Stimulated activated CD8-positive, alpha-beta memory T cell treated with anti-CD3 and anti-CD28 coated beads, Interleukin-15, amount 100 ng/mL, for 24 hours (primary cell): Measurements from ENCODE around the gene RPTOR.
"Not testable (repeated sequence)": the region's sequence is repeated elsewhere in the genome, so short reads cannot be mapped to it uniquely, and the experiment has no call there.

Source experiments
- DNase-seq: peaks from one replicate; pipeline ENCODE4 v3.0.0-alpha.2; 2020; ENCODE audit warnings: low read depth

Gene RPTOR

DNA sequence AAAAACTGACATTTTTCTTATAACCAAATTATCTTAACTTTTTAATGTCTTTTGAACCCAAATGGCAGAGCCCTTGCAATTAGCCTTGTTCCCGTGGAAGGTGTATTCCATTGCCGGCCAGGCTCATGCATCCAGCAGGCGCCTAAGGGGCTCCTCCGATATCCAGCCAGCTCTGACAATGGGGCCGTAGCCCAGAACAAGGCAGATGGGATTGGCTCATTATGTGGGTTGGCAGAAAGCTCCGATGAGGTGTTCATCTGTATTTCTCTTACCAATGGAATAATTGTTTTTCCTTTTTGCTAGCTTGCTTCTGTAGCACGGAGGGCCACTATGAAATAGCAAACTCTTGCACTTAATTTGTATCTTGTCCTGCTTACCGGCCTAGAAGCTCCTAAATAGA is 238.8 kb downstream of the RPTOR start:
- DNase-seq, result no peak

DNA sequence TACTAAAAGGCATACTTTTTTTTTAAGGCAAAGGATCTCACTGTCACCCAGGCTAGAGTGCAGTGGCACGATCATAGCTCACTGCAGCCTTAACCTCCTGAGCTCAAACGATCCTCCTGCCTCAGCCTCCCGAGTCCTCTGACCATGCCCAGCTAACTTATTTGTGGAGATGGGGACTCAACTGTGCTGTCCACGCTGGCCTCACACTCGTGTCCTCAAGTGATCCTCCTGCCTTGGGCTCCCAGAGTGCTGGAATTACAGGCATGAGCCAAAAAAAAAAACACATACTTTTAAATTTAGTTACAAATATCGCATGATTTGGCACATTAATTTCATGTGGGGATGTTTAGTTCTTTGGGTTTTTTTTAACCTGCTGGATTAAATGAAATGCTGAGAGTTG is 239.3 kb downstream of the RPTOR start:
- no peak for DNase-seq

DNA sequence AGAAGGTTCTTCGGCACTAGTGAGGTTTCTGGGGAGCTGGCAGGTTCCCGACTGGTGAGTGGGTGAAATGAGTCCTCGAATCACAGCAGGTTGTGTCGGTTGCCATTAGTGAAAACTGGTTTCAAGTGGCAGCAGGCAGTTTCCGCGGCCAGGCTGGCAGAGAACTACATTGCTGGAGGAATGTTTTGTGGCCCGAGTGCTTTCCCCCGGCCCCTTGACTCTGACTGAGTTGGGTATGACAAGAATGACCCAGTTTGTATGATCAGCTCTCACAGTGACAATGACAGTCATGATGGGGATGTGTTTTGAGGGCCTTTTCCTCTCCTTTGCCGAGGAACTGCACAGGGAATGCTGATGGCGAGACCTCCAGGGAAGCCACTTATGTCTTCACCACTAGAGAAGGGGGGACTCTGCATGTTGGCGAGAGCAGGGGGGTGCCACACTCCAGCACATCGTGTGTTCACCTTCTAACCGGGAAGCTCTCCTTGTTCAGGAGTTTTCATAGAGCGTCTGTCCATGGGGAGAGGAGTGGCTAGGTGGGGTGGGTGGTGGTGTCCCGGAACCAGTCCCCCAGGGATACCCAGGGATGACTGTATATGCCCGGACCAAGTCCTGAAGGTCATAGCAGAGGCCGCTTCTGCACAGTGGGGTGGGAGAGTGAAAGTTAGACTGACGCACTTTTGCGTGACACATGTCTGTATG is 241.0 kb downstream of the RPTOR start:
- DNase-seq, result no peak

GRCh38 chr17:80786470-80786869 is 241.8 kb downstream of the RPTOR start:
- no peak for DNase-seq

DNA sequence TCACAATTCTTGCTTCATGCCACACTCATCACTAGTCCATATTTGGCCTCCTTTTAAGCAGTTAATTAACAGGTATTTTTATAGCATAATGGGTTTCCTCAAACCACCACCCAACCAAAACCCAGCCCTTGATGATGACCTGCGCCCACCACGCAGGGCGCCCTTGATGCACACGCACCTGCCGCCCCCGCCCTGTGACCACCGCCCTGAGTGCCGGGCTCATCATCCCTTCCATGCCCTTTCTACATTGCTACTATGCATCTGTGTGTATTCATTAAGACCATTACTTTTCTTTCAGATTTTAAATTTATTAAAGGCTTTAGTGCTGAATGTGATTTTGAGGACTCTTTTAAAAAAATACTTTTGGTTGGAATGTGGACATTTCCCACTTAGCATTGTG is 242.2 kb downstream of the RPTOR start:
- no peak for DNase-seq

GRCh38 chr17:80787881-80788280 is 243.2 kb downstream of the RPTOR start:
- DNase-seq, result no peak

GRCh38 chr17:80789356-80789902 is 244.8 kb downstream of the RPTOR start:
- no peak for DNase-seq

DNA sequence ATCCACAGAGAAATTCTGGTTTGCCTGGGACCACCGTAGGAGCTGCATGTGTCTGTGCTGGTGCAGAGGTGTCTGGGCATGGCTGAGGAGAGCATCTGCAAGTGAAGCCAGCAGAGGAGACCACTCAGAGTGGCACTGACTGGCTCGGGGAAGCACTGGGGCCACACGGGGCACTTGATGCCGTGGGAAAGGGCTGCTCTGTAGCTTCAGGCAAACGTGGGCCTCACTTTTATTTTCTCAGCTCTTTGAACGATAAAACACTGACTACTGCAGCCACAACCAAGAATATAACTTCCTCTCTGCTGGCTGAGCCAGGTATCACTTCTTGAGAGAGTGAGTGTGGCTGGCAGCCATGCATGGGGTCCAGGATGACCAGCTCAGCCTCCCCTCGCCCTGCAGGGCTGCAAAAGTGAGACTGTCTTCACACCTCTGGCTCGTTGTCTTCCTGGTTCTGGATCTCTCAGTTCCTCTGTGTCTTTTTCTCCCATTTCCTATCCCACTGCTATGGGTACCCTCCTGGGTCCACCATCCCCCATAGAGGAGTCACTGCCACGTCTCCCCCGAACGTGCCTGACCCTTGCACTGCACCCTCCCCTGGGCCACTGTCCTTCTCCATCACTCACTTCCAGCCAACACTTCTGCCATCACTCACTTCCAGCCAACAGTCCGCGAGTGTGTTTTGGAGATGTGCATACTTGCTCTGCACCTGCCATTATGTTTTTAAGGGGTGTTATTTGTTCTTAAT is 245.6 kb downstream of the RPTOR start:
- DNase-seq, result no peak

DNA sequence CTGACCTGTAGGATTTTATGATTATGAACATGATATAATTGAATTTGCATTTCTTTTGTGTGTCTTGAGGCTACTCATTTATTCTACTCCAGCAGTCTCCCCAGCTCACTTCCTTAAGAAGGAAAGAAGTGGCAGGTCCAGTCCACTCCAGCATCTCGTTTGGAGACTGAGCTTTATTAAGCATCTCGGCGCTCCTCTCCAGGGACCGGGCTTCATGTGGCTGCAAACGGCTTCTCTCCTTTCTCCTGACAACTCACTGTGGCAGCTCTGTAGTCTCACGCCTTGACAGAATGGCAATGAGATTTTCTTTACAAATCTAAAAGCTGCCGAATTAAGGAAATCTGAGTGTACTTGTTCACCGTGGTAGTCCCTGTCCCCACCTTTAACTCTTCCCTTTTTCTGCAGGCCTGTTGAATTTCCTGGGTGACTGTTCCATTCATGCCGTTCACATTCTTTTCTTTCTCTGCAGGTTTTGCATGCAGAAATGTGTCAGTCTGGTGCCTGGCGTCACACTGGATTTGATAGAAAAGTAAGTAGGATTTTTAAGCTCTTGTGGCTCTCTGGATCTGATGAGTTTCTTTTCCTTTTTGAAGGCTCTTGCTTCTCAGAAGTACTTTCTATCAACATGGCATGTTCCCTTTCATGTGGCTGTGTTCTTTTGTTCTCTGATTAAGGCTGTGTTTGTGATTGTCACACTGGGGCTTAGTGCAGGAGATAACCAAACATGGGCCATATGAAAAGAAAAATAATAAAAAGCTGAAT is 246.5 kb downstream of the RPTOR start:
- DNase-seq, result no peak

DNA sequence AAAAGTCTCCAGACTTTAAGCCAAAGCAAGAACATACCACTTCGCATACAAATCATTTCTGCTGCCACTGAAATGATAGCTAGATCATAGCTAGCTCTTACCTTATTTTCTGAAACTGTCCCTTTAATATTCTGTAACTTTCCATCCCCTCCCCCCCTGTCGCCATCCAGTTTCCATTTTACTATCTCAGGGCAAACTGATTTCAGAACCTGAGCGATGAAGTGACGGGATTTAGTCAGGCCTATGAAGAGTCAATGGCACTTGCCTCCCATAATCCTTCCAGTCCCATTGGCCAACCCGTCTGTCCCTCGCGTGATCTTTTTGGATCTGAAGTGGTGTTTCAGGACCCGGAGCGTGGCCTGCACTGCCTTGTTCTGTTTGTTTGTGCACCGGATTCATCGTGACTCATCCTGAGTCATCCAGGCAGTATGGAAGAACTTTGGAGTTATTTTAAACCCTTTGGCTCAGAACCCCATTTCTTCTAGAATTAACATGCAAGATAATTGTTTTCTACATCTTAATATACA is 247.2 kb downstream of the RPTOR start:
- DNase-seq, result no peak

GRCh38 chr17:80792373-80792781 is 247.7 kb downstream of the RPTOR start:
- no peak for DNase-seq

GRCh38 chr17:80793421-80793820 is 248.8 kb downstream of the RPTOR start:
- DNase-seq, result no peak

DNA sequence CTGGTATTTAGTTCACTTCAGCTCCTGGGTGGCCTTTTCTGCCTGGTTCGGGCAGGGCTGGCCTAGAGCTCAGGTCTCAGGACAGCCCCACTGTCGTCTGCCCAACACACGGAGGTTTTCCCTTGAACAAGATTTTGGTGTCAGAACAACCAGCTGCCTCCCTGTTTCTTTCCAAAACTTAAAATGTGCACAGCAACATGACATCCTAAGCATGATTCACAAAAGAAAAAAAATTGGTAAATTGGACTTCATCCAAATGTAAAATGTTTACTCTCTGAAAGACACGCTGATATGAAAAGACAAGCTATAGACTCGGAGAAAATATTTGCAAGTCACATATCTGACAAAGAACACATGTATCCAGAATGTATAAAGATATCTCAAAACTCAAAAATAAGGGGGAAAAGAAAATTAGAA is 249.2 kb downstream of the RPTOR start:
- DNase-seq, result no peak

DNA sequence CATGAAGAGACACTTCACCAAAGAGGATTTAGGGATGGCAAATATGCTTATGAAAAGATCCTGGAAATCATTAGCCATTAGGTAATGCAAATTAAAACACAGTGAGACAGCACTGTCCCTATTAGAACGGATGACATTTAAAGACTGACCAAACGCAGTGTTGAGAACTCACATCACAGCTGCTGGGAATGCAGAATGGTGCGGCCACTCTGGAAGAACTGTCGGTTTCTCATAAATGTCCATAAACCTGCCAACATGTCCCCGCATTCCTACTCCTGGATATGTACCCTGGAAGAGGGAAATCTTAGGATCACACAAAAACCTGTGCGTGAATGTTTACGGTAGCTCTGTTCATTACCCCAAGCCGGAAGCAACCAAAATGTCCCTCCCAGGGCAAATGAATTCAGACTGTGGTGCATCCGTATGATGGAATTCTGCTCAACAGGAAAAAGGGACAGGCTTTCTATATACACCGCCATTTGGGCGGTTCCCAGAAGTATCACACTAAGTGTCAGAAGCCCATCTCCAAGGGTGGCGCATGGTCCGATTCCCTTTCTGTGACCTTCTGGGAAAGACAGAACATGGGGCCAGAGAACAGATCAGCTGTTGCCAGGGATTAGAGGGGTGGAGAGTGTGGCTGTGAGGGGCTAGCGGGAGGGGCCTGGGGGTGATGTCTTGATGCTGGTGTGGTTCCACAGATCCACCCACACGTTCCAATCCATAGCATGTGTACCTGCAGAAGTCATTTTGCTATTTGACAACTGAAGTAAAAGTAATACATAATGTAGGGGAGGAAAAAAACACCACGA is 249.8 kb downstream of the RPTOR start:
- no peak for DNase-seq

DNA sequence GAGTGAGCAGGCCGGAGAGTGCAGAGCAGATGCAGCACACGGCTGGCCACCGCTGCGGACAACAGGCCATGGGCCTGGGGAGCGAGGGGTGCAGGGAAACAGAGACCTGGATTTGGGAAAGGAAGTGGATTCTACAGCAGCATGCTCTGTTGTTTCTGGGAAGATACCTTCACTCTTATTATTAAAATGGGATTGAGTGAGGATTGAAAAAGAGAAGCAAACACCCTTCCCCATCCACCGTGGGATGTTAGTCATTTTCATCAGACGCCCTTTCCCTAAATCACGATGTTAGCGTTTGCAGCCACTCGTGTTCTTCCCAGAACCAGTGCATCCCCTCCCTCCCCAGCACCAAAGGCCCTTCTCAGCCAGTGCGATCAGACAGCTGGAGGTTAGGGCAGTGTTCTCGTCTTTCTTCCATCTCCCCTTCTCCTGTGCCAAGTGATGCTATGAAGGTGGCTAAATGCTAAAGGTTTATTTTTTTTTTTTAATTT is 250.5 kb downstream of the RPTOR start:
- no peak for DNase-seq

DNA sequence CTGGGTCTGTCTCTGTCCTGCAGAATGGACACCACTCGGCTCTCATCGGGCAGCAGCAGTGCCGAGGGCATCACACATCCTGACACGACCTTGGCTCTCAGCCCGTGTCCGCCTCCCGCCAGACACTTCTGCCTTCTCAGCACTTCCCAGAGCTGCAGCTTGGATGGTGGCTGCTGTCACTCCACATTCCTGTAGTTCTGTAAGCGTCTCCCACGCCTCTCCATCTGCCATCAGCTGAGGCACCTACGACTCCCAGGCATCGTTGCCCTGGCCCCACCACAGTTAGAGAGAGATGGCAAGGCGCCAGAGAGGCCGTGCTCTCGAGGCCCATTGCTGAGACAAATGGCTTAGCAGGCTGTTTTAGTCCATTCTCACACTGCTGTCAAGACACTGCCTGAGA is 251.1 kb downstream of the RPTOR start:
- no peak for DNase-seq

- no peak for DNase-seq
These were observed 251.8 kb downstream of the RPTOR start for GRCh38 chr17:80796430-80796861.

- not testable (repeated sequence) for DNase-seq
These were observed 252.6 kb downstream of the RPTOR start for GRCh38 chr17:80797222-80797621.

DNA sequence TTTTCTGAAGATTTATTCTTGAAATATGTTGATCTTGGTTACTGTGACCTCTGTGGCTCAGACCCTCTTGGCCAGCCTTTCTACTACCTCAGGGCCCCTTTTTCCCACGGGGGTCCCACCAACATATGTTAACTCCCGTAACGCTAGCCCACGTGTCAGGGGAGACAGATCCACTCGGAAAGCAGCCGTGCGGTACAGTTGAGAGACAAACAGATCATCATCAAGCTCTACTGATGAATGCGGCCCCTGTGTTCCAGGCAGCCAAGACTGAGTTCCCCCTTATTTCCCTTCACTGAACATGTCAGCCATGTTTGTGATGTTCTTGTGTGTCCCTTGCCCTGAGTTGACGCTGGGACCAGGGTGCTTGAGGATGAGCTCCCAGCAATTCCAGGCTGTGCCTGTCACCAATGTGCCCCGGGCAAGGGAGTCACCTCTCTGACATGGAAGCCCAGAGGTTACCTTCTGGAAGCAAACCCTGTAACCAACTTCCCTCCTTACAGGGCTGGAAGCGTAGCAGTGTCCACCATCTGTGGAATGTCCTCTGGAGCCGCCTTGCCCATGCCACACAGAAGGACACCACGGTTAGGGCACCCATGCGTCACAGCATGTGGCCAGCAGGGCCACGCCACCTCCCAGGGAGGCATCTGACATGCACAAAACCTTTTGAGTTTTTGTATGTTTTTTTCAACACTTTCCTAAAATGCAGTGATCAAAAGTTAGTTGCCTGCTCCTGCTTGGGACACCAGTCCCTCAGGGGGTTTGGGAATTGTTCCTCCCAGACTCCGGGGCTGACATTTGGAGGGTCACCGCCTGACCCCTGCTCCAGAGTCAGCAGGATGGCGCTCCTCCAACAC is 253.3 kb downstream of the RPTOR start:
- DNase-seq, result no peak
